GM21528 (cell line): ENCODE results near the gene UNK.
"Not testable (repeated sequence)": the region's sequence is repeated elsewhere in the genome, so short reads cannot be mapped to it uniquely, and the experiment has no call there.

Source experiments
- ATAC-seq: cut with Tn5 transposase; IDR thresholded peaks from one replicate; pipeline ENCODE4 v1.9.1; 2021; ENCODE audit warnings: mild to moderate bottlenecking, moderate library complexity; ENCODE audit not compliant: unreplicated experiment, low FRiP score

UNK gene

DNA sequence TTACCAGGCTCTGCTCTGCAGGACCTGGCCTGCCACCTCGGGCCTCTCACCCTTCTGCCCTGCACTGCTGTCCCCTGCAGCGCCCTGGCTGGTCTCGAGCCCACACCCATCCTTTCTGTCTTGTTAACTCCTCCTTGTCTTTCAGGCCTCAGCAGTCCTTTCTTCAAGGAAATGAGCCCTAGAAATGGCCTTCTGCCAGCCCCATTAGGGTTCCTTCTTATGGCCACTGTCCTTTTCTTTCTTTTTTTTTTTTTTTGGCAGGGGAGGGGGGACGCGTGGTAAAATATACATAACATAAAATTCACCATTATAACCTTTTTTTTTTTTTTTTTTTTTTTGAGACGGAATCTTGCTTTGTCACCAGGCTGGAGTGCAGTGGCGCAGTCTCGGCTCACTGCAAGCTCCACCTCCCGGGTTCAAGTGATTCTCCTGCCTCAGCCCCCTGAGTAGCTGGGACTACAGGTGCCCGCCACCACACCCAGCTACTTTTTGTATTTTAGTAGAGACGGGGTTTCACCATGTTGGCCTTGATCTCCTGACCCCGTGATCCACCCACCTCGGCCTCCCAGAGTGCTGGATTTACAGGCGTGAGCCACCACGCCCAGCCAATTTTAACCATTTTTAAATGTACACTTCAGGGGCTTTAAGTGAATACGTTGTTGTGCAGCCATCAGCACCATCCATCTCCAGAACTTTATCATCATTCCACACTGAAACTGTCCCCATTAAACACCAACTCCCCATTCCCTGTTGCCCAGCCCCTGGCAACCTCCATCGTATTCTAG, 81.0 kb downstream of the UNK start:
- not testable (repeated sequence) for ATAC-seq

DNA sequence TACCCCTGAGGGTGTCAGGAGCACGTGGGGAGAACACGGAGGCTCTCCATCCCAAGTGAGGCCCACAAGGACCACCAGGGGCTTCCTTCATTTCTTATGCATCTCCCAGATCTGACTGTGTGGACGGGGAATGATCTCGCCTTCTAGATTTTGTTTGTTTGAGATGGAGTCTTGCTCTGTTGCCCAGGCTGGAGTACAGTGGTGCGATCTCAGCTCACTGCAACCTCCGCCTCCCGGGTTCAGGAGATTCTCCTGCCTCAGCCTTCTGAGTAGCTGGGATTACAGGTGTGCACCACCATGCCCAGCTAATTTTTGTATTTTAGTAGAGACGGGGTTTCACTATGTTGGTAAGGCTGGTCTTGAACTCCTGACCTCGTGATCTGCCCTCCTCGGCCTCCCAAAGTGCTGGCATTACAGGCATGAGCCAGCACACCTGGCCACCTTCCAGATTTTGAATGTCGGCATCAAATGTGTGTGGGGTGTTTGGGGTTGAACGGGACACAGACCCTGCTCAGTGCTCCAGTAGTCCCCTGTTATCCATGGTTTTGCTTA, 84.2 kb downstream of the UNK start:
- not testable (repeated sequence) for ATAC-seq

DNA sequence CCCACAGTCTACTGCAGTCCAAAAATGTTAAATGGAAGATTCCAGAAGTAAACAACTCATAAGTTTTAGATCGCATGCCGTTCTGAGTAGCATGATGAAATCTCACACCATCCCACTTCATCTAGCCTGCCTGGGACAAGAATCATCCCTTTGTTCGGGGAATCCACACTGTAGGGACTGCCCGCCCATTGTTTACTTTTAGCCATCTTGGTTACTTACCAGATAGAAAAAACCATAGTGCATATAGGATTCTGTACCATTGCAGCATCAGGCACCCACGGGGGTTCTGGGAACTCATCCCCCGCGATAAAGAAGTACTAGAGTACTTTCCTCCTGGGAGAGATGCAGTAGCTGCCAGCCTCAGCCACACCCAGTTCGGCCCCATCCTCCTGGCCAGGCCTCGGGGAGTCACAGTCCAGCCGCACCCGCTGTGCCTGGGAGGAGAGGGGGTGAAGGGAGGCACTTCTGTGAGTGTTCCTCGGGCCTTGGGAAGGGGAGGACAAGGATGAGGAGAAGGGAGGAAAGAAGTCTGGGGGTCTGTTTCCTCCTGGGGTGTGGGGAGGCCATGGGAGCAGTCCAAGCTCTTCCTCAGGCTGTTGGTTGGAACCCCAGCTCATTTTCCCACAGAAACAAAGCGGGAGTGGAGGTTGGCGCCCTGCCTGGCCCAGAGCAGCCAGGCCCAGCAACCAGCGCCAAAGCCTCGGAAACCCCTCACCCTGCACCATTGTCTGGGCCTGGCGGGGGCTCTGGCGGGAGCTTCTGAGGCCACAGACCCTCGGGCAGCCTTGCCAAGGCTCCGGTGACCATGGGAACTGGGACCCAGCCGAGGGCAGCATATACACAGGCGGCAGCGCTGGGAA, 84.9 kb downstream of the UNK start:
- ATAC-seq: no peak

DNA sequence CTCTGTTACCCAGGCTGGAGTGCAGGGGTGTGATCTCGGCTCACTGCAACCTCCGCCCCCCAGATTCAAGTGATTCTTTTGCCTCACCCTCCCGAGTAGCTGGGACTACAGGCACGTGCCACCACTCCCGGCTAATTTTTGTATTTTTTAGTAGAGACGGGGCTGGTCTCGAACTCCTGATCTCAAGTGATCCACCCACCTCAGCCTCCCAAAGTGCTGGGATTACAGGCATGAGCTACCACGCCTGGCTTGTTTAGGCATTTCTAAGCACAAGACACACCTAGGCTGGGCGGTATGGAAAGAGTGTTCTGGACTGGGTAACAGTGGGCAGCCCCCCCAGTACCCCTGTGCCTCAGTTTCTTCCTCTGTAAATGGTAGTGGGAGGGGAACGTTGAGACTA, 85.6 kb downstream of the UNK start:
- ATAC-seq: not testable (repeated sequence)

DNA sequence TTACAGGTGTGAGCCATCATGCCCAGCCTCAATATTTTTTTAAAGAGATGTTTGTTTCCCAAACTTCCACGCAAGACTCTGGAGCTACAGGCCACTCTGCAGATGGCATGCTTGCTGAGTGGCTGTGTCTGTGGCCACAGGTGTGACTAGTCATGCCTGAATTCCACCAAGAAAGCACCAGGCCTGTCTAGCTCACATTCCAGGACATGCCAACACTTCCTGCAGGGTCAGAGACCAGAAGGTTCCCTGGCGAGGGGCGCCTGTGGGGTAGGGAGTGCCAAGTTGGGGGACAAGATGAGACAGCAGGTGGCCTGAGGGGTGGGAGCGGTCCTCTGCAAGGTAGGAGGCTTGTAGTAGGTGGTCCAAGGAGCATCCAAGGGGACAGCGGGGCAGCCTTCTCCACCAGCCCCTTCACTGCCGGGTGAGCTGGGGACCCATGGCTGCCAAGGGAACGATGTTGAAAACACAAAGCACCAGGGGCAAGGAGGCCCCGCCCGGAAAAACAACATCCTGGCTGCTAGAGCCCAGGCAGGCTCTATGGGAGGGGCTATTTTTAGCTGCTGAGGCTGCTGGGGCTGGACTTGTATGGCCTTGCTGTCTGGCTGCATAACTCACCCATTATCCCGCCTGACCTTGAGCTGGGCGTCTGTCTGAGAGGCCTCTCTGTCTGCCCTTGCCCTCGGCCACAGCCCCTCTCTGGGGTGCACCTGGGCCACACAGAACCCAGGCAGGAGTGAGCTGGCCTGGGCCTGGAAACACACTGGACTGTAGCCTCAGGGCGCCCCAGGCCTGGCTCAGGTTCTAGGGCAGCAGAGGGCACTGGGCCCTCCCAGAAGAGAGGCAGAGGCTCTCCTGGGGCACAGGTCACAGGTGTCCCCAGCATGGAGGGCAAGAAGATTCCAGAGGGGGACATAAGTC, 88.1 kb downstream of the UNK start:
- no peak for ATAC-seq

DNA sequence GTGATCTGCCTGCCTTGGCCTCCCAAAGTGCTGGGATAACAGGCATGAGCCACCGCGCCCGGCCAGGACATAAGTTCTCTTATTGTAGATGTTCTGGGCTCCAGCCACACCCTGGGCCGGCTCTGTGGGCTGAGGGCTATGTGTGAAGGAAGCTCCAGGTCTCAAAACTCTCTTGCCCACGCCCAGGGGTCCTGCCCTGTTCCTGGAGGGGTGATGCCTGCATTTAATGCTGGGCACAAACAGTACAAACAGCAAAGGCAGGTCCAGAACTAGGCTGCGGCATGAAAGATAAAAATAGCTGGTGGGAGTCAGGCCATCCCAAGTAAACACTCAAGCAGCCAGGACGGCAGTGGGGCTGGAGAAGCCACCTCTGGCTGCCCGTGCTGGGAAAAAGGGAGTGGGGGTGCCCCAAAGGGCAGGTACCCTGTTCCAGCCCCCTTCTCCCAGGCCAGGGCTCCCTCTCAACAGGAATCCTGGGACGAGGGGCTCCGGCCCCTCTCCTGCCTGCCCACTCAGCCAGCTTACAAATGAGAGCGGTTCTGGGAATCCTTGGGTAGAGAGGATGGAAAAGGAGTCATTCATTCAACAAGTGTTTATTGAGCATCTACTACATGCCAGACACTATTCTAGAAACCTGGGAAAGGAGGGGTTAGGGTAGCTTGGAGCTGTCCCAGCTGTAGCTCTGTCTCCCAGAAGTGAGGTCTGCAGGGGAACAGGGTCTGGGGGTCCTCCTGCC, 89.1 kb downstream of the UNK start:
- ATAC-seq: no peak

DNA sequence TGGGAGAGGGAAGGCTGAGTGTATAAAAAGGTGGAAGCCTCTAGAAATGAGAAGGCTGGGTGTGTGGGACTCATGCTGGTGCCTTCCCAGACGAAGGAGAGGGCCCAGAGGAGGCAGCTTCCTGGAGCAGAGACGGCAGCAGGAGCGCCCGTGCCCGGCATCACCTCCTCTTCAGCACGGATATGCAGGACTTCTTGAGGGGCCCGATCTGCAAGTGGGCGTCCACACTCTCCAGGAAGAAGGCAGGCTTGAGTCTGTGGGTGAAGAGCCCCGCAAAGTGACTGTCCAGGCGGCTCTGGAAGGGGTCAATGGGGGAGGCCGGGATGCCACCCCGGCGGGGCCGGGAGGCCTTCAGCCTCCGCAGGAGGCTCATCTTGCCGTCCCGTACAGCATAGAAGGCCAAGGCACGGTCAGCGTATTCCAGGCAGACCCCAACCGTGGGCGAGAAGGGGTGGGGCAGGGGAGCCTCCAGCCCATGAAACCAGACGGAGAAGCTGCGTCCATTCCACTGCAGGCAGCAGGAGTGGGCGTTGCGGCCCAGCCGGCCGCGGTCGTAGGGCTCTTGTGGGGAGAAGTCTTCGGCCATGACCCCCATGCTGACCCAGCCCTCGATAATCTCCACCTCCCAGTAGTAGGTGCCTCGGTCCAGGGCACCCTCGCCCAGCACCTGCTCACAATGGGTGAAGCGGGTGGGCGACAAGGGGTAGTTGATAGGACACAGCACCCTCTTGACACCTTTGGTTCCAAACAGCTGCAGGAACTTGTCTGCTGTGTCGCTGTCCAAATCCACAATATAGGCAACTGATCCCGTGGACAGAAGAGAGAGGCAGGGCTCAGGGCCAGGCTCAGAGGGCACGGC, 89.9 kb downstream of the UNK start:
- ATAC-seq: no peak
